ENCODE data around the gene RIC8A. TPM values are rescaled to one million over a fixed set of nuclear protein-coding genes. Genes with fewer than 3 reads are reported as not detected.

The RIC8A gene
- total RNA-seq, 2 donors from 2014 or later = 68.0 to 101 TPM

DNA sequence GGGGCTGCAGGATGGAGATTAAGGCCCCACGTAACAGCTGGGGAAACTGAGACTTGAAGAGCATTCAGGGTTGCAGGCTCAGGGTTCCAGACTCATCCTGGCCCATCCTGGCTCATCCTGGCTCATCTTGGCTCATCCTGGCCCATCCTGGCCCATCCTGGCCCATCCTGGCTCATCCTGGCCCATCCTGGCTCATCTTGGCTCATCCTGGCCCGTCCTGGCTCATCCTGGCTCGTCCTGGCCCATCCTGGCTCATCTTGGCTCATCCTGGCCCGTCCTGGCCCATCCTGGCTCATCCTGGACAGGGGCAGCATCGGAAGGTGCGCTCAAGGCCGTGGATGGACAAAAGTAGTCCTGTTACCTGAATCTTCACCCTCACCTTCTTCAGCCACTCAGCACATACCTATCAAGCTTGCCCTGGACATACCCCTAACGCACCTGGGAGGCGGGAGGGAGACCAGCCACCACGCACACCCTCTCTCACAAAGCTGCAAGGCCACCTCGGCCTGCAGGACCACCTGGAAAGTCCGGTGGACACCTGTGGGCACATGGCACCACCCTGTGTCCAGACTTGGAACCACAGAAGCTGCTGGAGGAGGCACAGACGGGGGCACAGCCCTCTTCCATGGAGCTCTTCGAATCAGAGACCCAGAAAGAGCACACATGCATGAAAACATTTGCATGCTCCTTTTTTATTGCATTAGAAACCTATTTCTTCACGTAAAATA, 50.4 kb downstream of the RIC8A start:
- Histone ChIP-seq H3K9me3 (no peaks in the 10 kb centered on the region), H3K4me1 (no peaks in the 10 kb centered on the region), H3K27me3 (no peaks in the 10 kb centered on the region), H3K36me3 (peaks cover 5% of the 10 kb centered on the region), H3K4me3 (no peak overlapping the region), H3K27ac (no peak overlapping the region)
- TF ChIP-seq, protein P1, sequence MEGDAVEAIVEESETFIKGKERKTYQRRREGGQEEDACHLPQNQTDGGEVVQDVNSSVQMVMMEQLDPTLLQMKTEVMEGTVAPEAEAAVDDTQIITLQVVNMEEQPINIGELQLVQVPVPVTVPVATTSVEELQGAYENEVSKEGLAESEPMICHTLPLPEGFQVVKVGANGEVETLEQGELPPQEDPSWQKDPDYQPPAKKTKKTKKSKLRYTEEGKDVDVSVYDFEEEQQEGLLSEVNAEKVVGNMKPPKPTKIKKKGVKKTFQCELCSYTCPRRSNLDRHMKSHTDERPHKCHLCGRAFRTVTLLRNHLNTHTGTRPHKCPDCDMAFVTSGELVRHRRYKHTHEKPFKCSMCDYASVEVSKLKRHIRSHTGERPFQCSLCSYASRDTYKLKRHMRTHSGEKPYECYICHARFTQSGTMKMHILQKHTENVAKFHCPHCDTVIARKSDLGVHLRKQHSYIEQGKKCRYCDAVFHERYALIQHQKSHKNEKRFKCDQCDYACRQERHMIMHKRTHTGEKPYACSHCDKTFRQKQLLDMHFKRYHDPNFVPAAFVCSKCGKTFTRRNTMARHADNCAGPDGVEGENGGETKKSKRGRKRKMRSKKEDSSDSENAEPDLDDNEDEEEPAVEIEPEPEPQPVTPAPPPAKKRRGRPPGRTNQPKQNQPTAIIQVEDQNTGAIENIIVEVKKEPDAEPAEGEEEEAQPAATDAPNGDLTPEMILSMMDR (IDR thresholded peaks at IDR 0.05) = peak in 1 of 2 donors; percentile 27
- no peak for DNase-seq (ENCODE audit: low spot score)

DNA sequence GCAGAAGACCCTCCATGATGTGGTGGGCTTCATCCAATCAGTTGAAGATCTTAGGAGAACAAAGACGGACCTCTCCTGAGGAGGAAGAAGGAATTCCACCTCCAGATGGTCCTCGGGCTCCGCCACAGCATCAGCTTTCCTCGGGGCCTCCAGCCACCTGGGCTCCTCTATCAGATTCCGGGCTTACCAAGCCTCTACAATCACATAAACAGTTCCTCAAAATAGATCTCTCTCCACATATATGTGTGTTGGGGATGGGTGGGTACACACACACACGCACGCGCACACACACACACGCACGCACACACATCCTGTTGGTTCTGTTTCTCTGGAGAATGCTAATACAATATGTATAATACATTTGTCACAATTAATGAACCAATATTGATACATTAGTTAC, 51.9 kb downstream of the RIC8A start:
- TF ChIP-seq, protein P1 (IDR thresholded peaks at IDR 0.05) = no peak
- H3K4me3 ChIP-seq = no peak overlapping the region
- H3K27me3 ChIP-seq = no peaks in the 10 kb centered on the region
- H3K9me3 ChIP-seq = no peaks in the 10 kb centered on the region
- no peak for DNase-seq (ENCODE audit: low spot score)
- H3K27ac ChIP-seq = no peak overlapping the region
- H3K36me3 ChIP-seq = no peaks in the 10 kb centered on the region
- H3K4me1 ChIP-seq = no peaks in the 10 kb centered on the region

DNA sequence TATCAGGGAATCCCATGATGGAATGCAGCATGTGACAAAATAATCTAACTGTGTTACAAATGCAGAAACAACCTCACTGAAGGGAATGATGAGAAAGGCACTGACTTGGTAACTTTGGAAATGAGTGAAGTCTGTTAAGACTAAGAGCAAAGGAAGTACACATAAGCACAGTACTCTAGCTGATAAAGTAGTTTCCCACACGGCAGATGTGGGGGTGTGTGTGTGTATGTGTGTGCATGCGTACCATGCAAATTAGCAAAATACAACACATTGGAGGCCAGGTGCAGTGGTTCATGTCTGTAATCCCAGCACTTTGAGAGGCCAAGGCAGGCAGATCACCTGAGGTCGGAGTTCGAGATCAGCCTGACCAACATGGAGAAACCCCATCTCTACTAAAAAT, 54.1 kb downstream of the RIC8A start:
- H3K4me1 ChIP-seq = no peaks in the 10 kb centered on the region
- no peak overlapping the region for H3K27ac ChIP-seq
- H3K4me3 ChIP-seq = no peak overlapping the region
- H3K36me3 ChIP-seq = no peaks in the 10 kb centered on the region
- TF ChIP-seq, protein P1 (IDR thresholded peaks at IDR 0.05) = no peak
- H3K27me3 ChIP-seq = no peaks in the 10 kb centered on the region
- DNase-seq (ENCODE audit: low spot score) = no peak
- peaks cover 0 to 13% of the 10 kb centered on the region in 2 donors for H3K9me3 ChIP-seq

Other genes with a start within 250 kb of the RIC8A start
- gene SCGB1C1, start 14.6 kb upstream of the RIC8A start, total RNA-seq = not detected
- 10 to 100 TPM; 20.7 to 25.9 TPM for gene BET1L, start 309 bp upstream of the RIC8A start, total RNA-seq
- 10 to 100 TPM; 18.3 to 31.4 TPM for gene SIRT3, start 28.6 kb downstream of the RIC8A start, total RNA-seq
- gene PSMD13, start 29.3 kb downstream of the RIC8A start, total RNA-seq = 10 to 100 TPM; 75.3 to 80.3 TPM
- under 1 TPM; 0.19 to 0.20 TPM for gene NLRP6, start 70.7 kb downstream of the RIC8A start, total RNA-seq
- gene PGGHG, start 81.4 kb downstream of the RIC8A start, total RNA-seq = 1 to 10 TPM; 4.9 to 9.4 TPM
- not detected for gene IFITM5, start 91.8 kb downstream of the RIC8A start, total RNA-seq
- gene IFITM2, start 100.1 kb downstream of the RIC8A start, total RNA-seq = 100 to 1,000 TPM; 120 to 296 TPM
- gene IFITM1, start 106.3 kb downstream of the RIC8A start, total RNA-seq = 100 to 1,000 TPM in 1 of 2 donors, 10 to 100 TPM in 1; 82.3 to 241 TPM
- gene IFITM3, start 113.2 kb downstream of the RIC8A start, total RNA-seq = 100 to 1,000 TPM; 156 to 372 TPM
- gene B4GALNT4, start 161.8 kb downstream of the RIC8A start, total RNA-seq = under 1 TPM in 1 of 2 donors, not detected in 1; 0.39 TPM
- 1 to 10 TPM in 1 of 2 donors, under 1 TPM in 1; 0.43 to 1.0 TPM for gene PKP3, start 186.5 kb downstream of the RIC8A start, total RNA-seq
- gene SIGIRR, start 207.3 kb downstream of the RIC8A start, total RNA-seq = 10 to 100 TPM; 26.6 to 33.3 TPM
- under 1 TPM; 0.11 to 0.75 TPM for gene ANO9, start 234.3 kb downstream of the RIC8A start, total RNA-seq
- 10 to 100 TPM; 26.8 to 32.5 TPM for gene PTDSS2, start 242.6 kb downstream of the RIC8A start, total RNA-seq

Data from right atrium auricular region (tissue), 2 donors.